Nucleus accumbens (tissue), 56 donors: ENCODE measurements around the gene SEPSECS.

Experiments used
- DNase-seq, 56 donors: peaks; one replicate each; lab custom pipeline; 2025; lab: John Stamatoyannopoulos, UW

Gene SEPSECS

GRCh38 chr4:25158817-25159216, 1.4 kb downstream of the SEPSECS start:
- DNase-seq = no peak

- DNase-seq = no peak
These were observed 3.2 kb downstream of the SEPSECS start for GRCh38 chr4:25157081-25157480.

GRCh38 chr4:25155947-25156346, 4.3 kb downstream of the SEPSECS start:
- no peak for DNase-seq

GRCh38 chr4:25154594-25155265, 5.5 kb downstream of the SEPSECS start:
- no peak for DNase-seq

DNA sequence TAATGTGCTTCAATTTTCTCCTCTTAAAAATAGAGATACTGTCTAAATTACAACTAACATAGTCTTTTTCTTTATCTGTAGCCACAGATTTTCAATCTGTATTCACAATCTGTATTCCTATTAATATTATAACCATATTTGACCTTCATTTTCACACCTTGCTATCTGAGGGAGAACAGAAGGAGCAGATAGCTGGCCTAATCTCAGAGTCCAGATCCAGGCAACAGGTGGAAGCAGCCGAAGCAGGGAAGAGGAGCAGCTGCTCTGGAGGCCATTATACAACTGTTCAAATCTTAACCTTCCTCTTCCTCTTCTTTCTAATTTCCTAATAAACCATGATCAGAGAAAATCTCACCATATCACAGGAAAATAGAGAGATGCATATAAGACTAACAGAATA, 14.2 kb downstream of the SEPSECS start:
- DNase-seq = no peak

- DNase-seq = no peak
These were observed 15.3 kb downstream of the SEPSECS start for GRCh38 chr4:25144870-25145481.

DNA sequence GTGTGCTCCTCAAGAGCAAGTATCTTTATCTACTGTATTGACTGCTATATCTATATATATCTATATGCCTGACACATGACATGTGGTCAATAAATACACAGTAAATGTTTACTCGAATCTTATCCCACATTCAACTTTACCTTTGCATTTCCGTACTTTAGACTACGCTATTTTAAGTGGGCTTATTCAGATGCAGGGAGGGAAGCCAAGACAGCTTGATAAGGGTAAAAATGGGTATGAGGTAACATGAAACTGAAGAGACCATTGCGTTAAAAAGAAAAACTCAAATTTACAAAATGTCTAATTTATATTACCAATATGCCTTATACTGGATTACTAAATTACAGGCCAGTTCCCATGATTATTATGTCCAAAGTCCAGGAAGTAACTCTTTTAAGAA, 17.8 kb downstream of the SEPSECS start:
- no peak for DNase-seq

DNA sequence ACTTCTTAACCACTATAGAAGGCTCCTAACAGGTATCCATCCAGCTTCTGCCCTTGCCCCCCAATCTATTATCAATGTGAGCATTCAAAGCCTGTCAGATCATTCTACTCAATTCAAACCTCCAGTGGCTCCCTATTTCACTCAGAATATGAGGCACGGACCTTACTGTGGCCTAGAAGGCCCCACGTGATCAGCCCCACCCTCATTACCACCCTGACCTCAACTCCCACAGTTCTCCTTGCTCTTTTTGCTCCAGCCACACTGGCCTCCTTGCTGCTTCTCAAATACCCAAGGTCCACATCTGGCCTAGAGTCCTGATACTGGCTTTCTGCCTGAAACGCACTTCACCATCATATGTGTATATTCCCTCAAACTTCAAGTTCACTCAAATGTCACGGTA, 18.7 kb downstream of the SEPSECS start:
- DNase-seq = no peak

GRCh38 chr4:25133132-25133531, 27.1 kb downstream of the SEPSECS start:
- no peak for DNase-seq

DNA sequence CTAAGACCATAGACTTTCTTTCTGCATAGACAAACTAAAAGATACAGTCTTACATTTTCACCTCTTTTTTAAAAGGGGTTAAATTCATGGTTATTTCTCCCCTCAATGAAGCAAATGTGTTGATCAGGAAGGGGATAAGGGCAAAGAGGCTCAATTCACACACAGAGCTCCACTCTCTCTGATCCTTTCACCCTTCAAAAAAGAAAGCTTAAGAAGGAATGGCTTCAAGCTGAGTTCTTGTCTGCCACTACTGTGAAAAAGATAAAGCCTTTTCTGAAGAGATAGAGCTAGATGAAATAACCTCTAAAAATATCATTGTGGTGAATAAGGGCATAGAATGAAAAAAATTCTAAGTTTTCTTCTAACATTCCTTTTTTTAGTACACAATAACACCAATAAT, 28.3 kb downstream of the SEPSECS start:
- no peak for DNase-seq

DNA sequence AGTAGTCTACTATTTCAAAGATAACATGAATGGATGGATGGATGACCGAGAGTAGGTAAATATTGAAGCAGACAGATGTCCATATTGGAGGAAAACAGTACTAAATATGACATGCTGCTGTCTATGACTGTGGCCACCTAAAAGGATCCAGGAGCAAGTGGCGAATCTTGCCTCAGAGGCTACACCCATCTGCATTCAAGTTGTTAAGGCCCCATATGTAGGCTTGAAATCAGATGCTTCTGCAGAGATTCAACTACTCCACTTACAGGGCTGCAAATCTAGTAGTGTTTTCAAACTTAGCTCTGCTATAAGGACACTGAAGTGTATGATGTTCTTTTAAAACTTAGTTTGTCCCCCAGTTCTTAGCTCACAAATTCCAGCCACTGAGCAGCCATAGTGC, 28.9 kb downstream of the SEPSECS start:
- DNase-seq = no peak

DNA sequence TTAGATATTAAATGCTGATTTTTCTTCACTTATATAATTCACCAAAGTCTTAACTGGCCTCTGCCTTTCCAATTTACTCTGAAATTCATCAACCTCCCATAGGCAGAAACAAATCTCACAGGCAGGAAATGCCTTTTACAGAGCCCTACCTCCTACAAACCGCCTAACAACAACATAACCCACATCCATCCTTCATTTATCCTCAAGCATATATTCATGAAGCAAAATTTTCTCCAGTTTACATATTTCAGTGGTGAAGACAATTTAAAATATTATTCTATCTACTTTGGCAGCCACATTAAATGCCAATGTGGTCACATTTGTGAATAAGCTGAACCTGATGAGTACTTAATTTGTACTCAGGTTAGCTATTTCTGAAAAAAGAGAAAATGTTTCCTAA, 30.3 kb downstream of the SEPSECS start:
- no peak for DNase-seq

DNA sequence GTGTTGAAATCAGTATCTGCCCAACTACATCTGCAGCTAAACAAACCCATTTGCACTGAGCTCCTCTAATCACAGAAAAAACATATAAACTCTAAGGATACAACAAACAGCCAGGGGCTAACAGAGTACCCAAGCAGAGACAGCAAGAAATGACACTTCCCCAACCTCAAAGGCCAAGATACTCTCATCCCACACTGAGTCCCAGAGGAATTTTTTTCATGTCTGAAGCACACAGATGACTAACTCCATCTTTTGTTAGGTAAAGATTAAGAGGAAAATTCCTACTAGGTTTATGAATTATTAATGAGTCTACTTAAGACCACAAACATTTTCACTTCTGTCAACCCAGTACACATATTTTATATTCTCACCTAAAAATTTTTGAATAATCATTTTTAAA, 31.6 kb downstream of the SEPSECS start:
- DNase-seq = no peak

DNA sequence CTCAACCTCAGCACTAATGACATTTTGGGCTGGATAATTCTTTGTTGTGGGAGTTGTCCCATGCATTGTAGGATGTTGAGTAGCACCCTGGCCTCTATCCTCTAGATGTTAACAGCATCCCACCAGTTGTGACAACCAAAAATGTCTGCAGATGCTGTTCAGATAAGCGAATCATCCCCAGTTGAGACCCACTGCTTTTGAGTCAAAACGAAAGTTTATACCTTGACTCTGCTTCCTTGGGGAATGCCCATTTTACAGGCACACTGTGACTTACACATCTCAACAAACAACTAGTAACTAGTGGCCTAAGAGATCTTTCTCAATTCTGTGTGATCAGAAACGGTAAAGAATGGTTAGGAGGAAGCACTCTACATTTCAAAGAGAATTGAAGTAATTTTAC, 37.0 kb downstream of the SEPSECS start:
- DNase-seq = no peak

DNA sequence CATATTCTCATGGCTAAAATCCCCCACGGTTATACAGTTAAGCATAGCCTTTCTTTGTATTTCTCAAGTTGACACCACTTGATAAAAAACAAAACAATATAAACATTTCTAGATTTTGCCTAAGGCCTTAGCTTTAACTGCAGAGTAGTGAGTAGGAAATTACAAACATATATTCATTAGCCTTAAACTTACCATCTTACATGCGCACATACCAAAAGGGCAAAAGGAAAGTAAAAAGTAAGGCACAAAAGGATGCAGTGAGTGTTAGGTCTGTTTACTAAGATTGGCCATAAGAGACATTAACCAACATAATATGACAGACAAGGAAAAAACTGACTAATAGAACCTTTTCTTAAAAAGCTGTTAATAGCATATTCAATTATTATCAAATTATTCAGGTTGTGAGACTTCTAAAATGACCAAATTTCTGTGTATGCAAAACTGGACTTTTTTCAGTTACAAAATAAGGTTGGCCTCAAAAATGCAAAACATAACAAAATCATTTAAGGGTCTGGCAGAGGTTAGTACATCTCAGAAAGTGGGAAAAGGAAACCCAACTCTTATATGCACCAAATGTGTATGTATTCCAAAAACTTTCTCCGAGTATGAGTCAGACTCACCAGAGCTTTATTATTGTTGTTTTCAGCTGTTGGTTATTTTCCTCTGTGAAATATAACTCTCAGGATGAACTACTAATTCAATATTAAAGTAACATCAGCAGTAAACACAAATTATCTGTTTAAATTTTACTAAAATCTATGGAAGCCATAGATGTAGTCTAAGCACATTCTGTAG, 39.9 kb downstream of the SEPSECS start:
- DNase-seq = no peak

- DNase-seq = no peak
These were observed 42.4 kb downstream of the SEPSECS start for GRCh38 chr4:25117716-25118472.

DNA sequence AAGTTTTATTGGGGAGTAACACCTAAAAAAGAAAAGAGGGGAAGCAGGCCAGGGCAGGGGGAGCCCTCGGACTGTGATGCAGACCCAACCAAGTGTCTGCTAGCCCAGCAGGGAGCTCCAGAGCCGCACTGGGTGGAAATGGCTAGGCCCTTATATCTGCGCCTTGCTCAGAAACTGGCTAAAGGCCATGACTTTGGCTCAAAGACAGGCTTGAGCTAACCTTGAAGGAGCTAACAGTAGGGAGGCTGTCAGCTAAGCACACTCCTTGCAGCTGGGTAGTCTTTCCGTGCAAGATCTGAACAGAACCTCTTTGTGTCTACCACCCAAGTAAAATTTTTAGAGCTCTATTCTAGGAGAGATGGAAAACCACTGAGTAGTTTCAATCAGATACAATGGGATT, 43.0 kb downstream of the SEPSECS start:
- DNase-seq = peak in 3 of 56 donors; percentile 5 to 11 (median 6)

GRCh38 chr4:25113915-25114904, 46.0 kb downstream of the SEPSECS start:
- peak in 10 of 56 donors; percentile 2 to 45 (median 9) for DNase-seq

DNA sequence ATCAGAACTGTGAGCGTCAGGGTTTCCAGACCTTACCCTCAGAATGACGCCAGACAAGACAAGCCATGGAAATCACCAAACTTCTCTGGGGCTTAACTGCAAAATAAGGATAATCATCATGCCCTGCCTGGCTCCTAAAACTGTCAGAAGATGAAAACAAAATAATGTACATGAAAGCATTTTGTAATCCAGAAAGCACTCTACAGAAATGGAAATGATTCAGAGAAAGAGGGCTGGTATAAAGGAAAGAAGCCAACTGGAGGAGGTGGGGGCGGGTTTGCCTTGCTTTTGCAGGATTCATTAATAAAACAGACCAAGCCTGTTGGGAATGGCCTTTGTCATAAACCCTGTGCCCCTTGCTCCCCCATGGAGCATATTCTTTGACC, 47.3 kb downstream of the SEPSECS start:
- DNase-seq = no peak
